IMR-90 (cell line): ENCODE measurements around the gene CDC25B. TPM values are rescaled to one million over a fixed set of nuclear protein-coding genes. Genes with fewer than 3 reads are reported as not detected.

Source experiments
- FOS ChIP-seq: fragments of 150-350 bp; IDR thresholded peaks from 2 replicates; pipeline ENCODE4 v1.6.1; 2016; ENCODE audit warnings: low read depth, low read length
- MAZ ChIP-seq: IDR thresholded peaks from 2 replicates; pipeline ENCODE4 v1.6.1; 2012; ENCODE audit warnings: low read depth, mild to moderate bottlenecking, low read length, improper control_type of control experiment, moderate library complexity, borderline replicate concordance
- MXI1 ChIP-seq: IDR thresholded peaks from 2 replicates; pipeline ENCODE4 v1.6.1; 2012; ENCODE audit warnings: low read depth, mild to moderate bottlenecking, low read length, moderate library complexity, borderline replicate concordance
- RAD21 ChIP-seq: IDR thresholded peaks from 2 replicates; pipeline ENCODE4 v1.6.1; 2012; ENCODE audit warnings: low read length, improper control_type of control experiment
- SMC3 ChIP-seq: fragments of 150-350 bp; IDR thresholded peaks from 2 replicates; pipeline ENCODE4 v1.6.1; 2016; ENCODE audit warnings: low read depth, mild to moderate bottlenecking, antibody characterized with exemption, low read length, moderate library complexity
- polyA plus RNA-seq, 3 experiments: library from polyadenylated mRNA; depleted of rRNA; stranded (reverse); fragments of >200 nt; gene quantifications; 2 replicates each; pipeline ENCODE4 v1.2.3, GENCODE V29; 2012; ENCODE audit warnings: low replicate concordance in 1 of 3
- total RNA-seq: library from RNA; depleted of rRNA; stranded (reverse); fragments of >200 nt; gene quantifications from 2 replicates; pipeline ENCODE4 v1.2.3, GENCODE V29; 2012

The CDC25B gene
- total and polyA plus RNA-seq, 2 of the 4 experiments (the other 2 are of a cell fraction) = 14.5 to 50.5 TPM

GRCh38 chr20:3812259-3812681 is 16.2 kb downstream of the CDC25B start (continued):
- no peak for TF ChIP-seq FOS
- TF ChIP-seq RAD21 = no peak
- no peak for TF ChIP-seq MXI1
- TF ChIP-seq SMC3 = no peak
- TF ChIP-seq MAZ = no peak
